Panc1 (cell line): ENCODE results near the gene RHOU. TPM values are rescaled to one million over a fixed set of nuclear protein-coding genes. Genes with fewer than 3 reads are reported as not detected.

Experiments used
- ATAC-seq: fragments of 200-7000 bp; cut with Tn5 transposase; 2 replicates; pipeline ENCODE4 v1.9.1; 2020; ENCODE audit warnings: mild to moderate bottlenecking, moderate library complexity
- BruUV-seq: library from RNA; stranded (reverse); fragments of 400-500 nt; replicated peaks from 2 replicates; lab custom pipeline; 2021; lab: Mats Ljungman, UMichigan
- CTCF ChIA-PET: fragments of 300-600 bp; sonication (Branson Sonifier 250); formaldehyde crosslinking; loops from one replicate; lab custom pipeline; 2022; ENCODE audit warnings: antibody characterized with exemption; lab: Charles Lee
- POLR2A ChIA-PET: fragments of 300-600 bp; sonication (Branson Sonifier 250); formaldehyde crosslinking; loops from one replicate; lab custom pipeline; 2022; ENCODE audit warnings: antibody characterized with exemption; lab: Charles Lee
- DNase-seq: peaks from one replicate; pipeline ENCODE4 v3.0.0-alpha.2; 2010; ENCODE audit warnings: low read depth, low spot score
- H3K27ac ChIP-seq: 2 replicates; pipeline ENCODE4 v1.5.1; 2011; ENCODE audit warnings: mild to moderate bottlenecking, low read length, inconsistent platforms
- H3K27me3 ChIP-seq: fragments of 200-500 bp; sonication (Bioruptor generic); 2 replicates; pipeline ENCODE4 v1.6.0; 2014; ENCODE audit warnings: low read length, inconsistent platforms; ENCODE audit not compliant: control insufficient read depth, insufficient read depth
- H3K36me3 ChIP-seq: fragments of 200-500 bp; sonication (Bioruptor generic); 2 replicates; pipeline ENCODE4 v1.5.1; 2014; ENCODE audit warnings: inconsistent platforms, mild to moderate bottlenecking, low read length, moderate library complexity; ENCODE audit not compliant: control insufficient read depth, insufficient read depth
- H3K4me1 ChIP-seq: 2 replicates; pipeline ENCODE4 v1.5.1; 2011; ENCODE audit warnings: inconsistent platforms, mild to moderate bottlenecking, low read length, moderate library complexity; ENCODE audit not compliant: control insufficient read depth, insufficient read depth
- H3K4me3 ChIP-seq, 2 experiments: 2 replicates each; pipeline ENCODE4 v1.5.1; 2011 to 2012; ENCODE audit warnings: low read depth in 2 of 2, low read length in 2 of 2, mild to moderate bottlenecking in 2 of 2, inconsistent platforms in 1 of 2, moderate library complexity in 1 of 2
- H3K9me3 ChIP-seq: fragments of 200-500 bp; sonication (Bioruptor generic); 2 replicates; pipeline ENCODE4 v1.5.1; 2014; ENCODE audit warnings: low read depth, mild to moderate bottlenecking, inconsistent platforms, low read length, moderate library complexity; ENCODE audit not compliant: control insufficient read depth, insufficient read depth
- POLR2AphosphoS5 ChIP-seq: IDR thresholded peaks from 2 replicates; pipeline ENCODE4 v1.6.1; 2012; ENCODE audit warnings: mild to moderate bottlenecking, low read depth, low read length, moderate library complexity
- REST ChIP-seq, 2 experiments: IDR thresholded peaks; 2 replicates each; pipeline ENCODE4 v1.6.1; 2011 to 2012; ENCODE audit warnings: low read depth in 2 of 2, control low read depth in 1 of 2, low read length in 1 of 2, mild to moderate bottlenecking in 1 of 2, moderate library complexity in 1 of 2; ENCODE audit not compliant: insufficient read depth in 1 of 2
- SIN3A ChIP-seq: IDR thresholded peaks from 2 replicates; pipeline ENCODE4 v1.6.1; 2012; ENCODE audit warnings: low read depth, mild to moderate bottlenecking, low read length, moderate library complexity, borderline replicate concordance; ENCODE audit not compliant: insufficient read depth
- TCF7L2 ChIP-seq: IDR thresholded peaks from 2 replicates; pipeline ENCODE4 v1.6.1; 2011; ENCODE audit warnings: mild to moderate bottlenecking, low read depth, low read length, inconsistent platforms
- in situ Hi-C: cut with HindIII; loops from 2 replicates; pipeline ENCODE4 v1.10.0; 2016; ENCODE audit warnings: low sequenced_read_pairs, low pct_unique_long_range_greater_than_20kb
- intact Hi-C: fragments of 100-400 bp; cut with micrococcal nuclease; formaldehyde crosslinking; loops from one replicate; pipeline ENCODE4 v1.10.0; 2022; ENCODE audit not compliant: unreplicated experiment
- total RNA-seq: library from RNA; stranded (reverse); gene quantifications from one replicate; pipeline ENCODE4 v1.2.1, GENCODE V29; 2021; ENCODE audit not compliant: unreplicated experiment
- TF ChIP-seq, protein P1 (sequence below): fragments of 450-650 bp; IDR thresholded peaks from 2 replicates; pipeline ENCODE4 v1.5.1; 2017; ENCODE audit warnings: mild to moderate bottlenecking

Gene RHOU
- total RNA-seq, 1 experiment from 2014 or later: 9.2 TPM

DNA sequence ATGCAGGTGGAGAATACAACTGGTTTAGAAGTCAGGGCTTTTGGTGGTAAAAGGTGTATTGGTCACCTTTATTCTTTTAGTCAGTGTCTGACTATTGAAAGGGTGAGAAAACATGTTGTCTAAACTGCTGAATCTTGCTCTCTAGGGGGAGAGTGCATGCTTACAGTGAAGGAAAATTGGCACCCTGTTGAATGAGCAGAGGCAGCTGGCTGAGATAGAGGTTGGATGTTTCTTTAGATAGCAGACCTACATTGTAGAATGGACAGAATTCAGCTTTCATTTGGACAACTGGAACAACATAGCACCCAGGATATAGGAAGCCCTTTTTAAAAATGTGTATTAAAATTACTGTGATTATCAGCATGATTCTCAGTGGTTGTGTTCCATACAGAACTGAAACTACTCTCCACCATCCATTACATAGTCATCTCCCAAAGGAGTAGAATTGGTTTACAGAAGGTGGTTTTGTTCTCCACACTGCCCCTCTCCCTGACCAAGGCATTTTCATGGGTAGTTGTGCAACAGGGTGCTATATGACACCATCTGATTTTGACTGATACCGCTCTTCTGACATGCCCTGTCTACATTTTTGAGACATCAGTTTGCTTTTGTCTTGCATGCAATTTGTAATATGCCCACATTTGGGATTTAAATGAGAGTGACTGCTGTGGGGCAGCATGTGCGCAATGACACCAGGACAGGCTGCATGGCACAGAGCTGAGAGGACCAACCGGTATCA lies 16.2 kb downstream of the RHOU start:
- ChIA-PET CTCF (no interaction called here), POLR2A (no interaction called here)
- Histone ChIP-seq H3K9me3 (no peaks in the 10 kb centered on the region), H3K27me3 (peaks cover 3% of the 10 kb centered on the region; the same call in 1 of the 2 replicates), H3K4me3 (no peak overlapping the region), H3K27ac (no peak overlapping the region), H3K36me3 (no peaks in the 10 kb centered on the region), H3K4me1 (no peaks in the 10 kb centered on the region)
- intact Hi-C loops: no loop called here
- TF ChIP-seq REST (IDR thresholded peaks at IDR 0.05; ENCODE audit: insufficient read depth in 1 of 2, low read depth in 2 of 2, low read length in 1 of 2): no peak
- TF ChIP-seq POLR2AphosphoS5: no peak
- TF ChIP-seq TCF7L2: no peak
- no peak for TF ChIP-seq SIN3A
- TF ChIP-seq, protein P1, sequence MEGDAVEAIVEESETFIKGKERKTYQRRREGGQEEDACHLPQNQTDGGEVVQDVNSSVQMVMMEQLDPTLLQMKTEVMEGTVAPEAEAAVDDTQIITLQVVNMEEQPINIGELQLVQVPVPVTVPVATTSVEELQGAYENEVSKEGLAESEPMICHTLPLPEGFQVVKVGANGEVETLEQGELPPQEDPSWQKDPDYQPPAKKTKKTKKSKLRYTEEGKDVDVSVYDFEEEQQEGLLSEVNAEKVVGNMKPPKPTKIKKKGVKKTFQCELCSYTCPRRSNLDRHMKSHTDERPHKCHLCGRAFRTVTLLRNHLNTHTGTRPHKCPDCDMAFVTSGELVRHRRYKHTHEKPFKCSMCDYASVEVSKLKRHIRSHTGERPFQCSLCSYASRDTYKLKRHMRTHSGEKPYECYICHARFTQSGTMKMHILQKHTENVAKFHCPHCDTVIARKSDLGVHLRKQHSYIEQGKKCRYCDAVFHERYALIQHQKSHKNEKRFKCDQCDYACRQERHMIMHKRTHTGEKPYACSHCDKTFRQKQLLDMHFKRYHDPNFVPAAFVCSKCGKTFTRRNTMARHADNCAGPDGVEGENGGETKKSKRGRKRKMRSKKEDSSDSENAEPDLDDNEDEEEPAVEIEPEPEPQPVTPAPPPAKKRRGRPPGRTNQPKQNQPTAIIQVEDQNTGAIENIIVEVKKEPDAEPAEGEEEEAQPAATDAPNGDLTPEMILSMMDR: no peak
- no peak for ATAC-seq
- in situ Hi-C loops: no loop called here
- DNase-seq: no peak
- BruUV-seq: no TSS peak

GRCh38 chr1:228752258-228752657 lies 17.0 kb downstream of the RHOU start:
- in situ Hi-C loops: no loop called here
- Histone ChIP-seq H3K27me3 (peaks cover 4% of the 10 kb centered on the region; the same call in 1 of the 2 replicates), H3K4me1 (no peaks in the 10 kb centered on the region), H3K36me3 (no peaks in the 10 kb centered on the region), H3K27ac (no peak overlapping the region), H3K4me3 (no peak overlapping the region), H3K9me3 (no peaks in the 10 kb centered on the region)
- no peak for ATAC-seq
- no TSS peak for BruUV-seq
- no peak for TF ChIP-seq TCF7L2
- no peak for TF ChIP-seq SIN3A
- TF ChIP-seq, protein P1: no peak
- TF ChIP-seq REST (IDR thresholded peaks at IDR 0.05; ENCODE audit: insufficient read depth in 1 of 2, low read depth in 2 of 2, low read length in 1 of 2): no peak
- no peak for TF ChIP-seq POLR2AphosphoS5
- POLR2A ChIA-PET: no interaction called here
- DNase-seq: no peak
- CTCF ChIA-PET: no interaction called here
- intact Hi-C loops: no loop called here
